GM12875 (cell line): ENCODE measurements around the gene PTAFR.
A peak's percentile ranks its signal among the peaks of the same experiment; 100 is the strongest.

Experiments
- H3K4me3 ChIP-seq: one replicate; pipeline ENCODE4 v1.5.1; 2011; ENCODE audit warnings: low read depth, low read length, control low read depth
- TF ChIP-seq, protein P1 (sequence below): IDR thresholded peaks from 2 replicates; pipeline ENCODE4 v1.5.1; 2011; ENCODE audit warnings: low read depth, mild to moderate bottlenecking, control low read depth, inconsistent platforms, low read length, moderate library complexity, borderline replicate concordance; ENCODE audit not compliant: insufficient read depth

PTAFR gene

GRCh38 chr1:28114844-28115243 lies 61.6 kb downstream of the PTAFR start:
- TF ChIP-seq, protein P1, sequence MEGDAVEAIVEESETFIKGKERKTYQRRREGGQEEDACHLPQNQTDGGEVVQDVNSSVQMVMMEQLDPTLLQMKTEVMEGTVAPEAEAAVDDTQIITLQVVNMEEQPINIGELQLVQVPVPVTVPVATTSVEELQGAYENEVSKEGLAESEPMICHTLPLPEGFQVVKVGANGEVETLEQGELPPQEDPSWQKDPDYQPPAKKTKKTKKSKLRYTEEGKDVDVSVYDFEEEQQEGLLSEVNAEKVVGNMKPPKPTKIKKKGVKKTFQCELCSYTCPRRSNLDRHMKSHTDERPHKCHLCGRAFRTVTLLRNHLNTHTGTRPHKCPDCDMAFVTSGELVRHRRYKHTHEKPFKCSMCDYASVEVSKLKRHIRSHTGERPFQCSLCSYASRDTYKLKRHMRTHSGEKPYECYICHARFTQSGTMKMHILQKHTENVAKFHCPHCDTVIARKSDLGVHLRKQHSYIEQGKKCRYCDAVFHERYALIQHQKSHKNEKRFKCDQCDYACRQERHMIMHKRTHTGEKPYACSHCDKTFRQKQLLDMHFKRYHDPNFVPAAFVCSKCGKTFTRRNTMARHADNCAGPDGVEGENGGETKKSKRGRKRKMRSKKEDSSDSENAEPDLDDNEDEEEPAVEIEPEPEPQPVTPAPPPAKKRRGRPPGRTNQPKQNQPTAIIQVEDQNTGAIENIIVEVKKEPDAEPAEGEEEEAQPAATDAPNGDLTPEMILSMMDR, result no peak
- H3K4me3 ChIP-seq, result no peak overlapping the region

DNA sequence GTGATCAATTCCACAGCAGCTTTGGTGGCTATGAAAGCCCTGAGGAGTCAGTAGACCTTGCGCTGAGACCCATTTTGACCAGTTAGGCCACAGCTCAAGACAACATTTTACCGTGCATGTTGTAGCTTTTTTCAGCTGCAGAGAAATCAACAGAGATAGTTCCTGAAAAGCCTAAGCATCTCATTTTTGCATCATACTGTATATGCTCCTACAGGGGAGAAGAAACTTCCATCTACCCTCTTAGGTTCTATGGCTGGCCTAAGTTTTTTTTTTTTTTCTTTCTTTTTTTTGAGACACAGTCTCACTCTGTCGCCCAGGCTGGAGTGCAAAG lies 63.3 kb downstream of the PTAFR start:
- TF ChIP-seq, protein P1, result peak; percentile 43; the same call in 1 of the 2 replicates

GRCh38 chr1:28112388-28113241 lies 63.9 kb downstream of the PTAFR start:
- no peak overlapping the region for H3K4me3 ChIP-seq
- TF ChIP-seq, protein P1, result no peak

More for the DNA sequence above, 63.3 kb downstream of the PTAFR start:
- no peak overlapping the region for H3K4me3 ChIP-seq

DNA sequence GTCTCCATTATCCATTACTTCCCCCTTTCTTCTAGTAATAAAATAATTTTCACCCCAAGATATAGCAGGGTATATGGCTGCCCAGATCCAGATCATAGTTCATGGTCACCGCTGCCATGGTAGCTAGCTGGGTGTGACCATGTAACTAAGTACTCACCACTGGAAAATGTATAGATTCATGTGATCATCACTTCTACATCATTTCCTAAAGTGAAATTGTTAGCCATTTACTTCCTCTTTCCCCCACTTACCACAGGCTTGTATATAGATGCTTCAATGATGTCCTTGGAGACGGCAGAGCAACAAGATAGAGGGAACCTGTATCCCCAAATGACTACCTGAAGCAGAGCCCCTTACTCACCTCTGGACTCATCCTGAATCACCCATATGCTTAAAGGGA lies 65.3 kb downstream of the PTAFR start:
- no peak overlapping the region for H3K4me3 ChIP-seq
- TF ChIP-seq, protein P1, result no peak

- H3K4me3 ChIP-seq, result no peak overlapping the region
- TF ChIP-seq, protein P1, result no peak
Measured at GRCh38 chr1:28110555-28110954, 65.9 kb downstream of the PTAFR start.

GRCh38 chr1:28109639-28110038 lies 66.9 kb downstream of the PTAFR start:
- TF ChIP-seq, protein P1, result no peak
- no peak overlapping the region for H3K4me3 ChIP-seq

- H3K4me3 ChIP-seq, result no peak overlapping the region
Measured at GRCh38 chr1:28108001-28108400, 68.5 kb downstream of the PTAFR start.

More at GRCh38 chr1:28108001-28108400, 68.5 kb downstream of the PTAFR start:
- TF ChIP-seq, protein P1, result no peak
